Left cardiac atrium (tissue), 4 donors: ENCODE results near the gene AIG1. TPM values are rescaled to one million over a fixed set of nuclear protein-coding genes. Genes with fewer than 3 reads are reported as not detected.
"Not testable (repeated sequence)": the region's sequence is repeated elsewhere in the genome, so short reads cannot be mapped to it uniquely, and the experiment has no call there.

Source experiments
- ATAC-seq, 2 donors: fragments of 200-7000 bp; cut with Tn5 transposase; one replicate each; pipeline ENCODE4 v1.9.1; 2020; ENCODE audit warnings: mild to moderate bottlenecking in 2 of 2, moderate library complexity in 2 of 2
- DNase-seq: peaks from one replicate; pipeline ENCODE4 v3.0.0-alpha.2; 2020
- intact Hi-C, 2 donors: fragments of 100-400 bp; cut with DNase I; formaldehyde crosslinking; loops; one replicate each; pipeline versions ENCODE4 v1.14.1 to v1.15.1; 2022 to 2023
- total RNA-seq, 2 donors: library from RNA; stranded (reverse); fragmentation: NEBNext Ultra II Directional; extraction: Animal tissue kit (Norgen Biotek cat#: 25700); gene quantifications; one replicate each; pipeline ENCODE4 v1.2.1, GENCODE V29; 2021
- donor health status: DM: no; HTN: yes; CAD: no.
- donor health status: DM: no; HTN: yes; CAD: no; lungs with severe emphysema.
- donor health status: DM: yes; HTN: yes; CAD: no.
- donor health status: Dilated cardiomyopathy.

Gene AIG1
- total RNA-seq, 2 donors from 2014 or later = 44.8 to 49.7 TPM

GRCh38 chr6:143117108-143117507 is 56.4 kb downstream of the AIG1 start:
- intact Hi-C loops = no loop called here

GRCh38 chr6:143119260-143119659 is 58.6 kb downstream of the AIG1 start:
- intact Hi-C loops = no loop called here
- DNase-seq (no peak), ATAC-seq (no peak)

More at GRCh38 chr6:143117108-143117507, 56.4 kb downstream of the AIG1 start:
- ATAC-seq (no peak), DNase-seq (no peak)

- intact Hi-C loops = no loop called here
- no peak for DNase-seq
- ATAC-seq = no peak
These were observed 62.4 kb downstream of the AIG1 start for GRCh38 chr6:143123081-143123480.

- no peak for DNase-seq
- intact Hi-C loops = no loop called here
- no peak for ATAC-seq
These were observed 63.3 kb downstream of the AIG1 start for GRCh38 chr6:143123941-143124340.

GRCh38 chr6:143125455-143125854 is 64.8 kb downstream of the AIG1 start:
- intact Hi-C loops = no loop called here

GRCh38 chr6:143125864-143126573 is 65.3 kb downstream of the AIG1 start:
- intact Hi-C loops = no loop called here
- DNase-seq (no peak), ATAC-seq (no peak)

More at GRCh38 chr6:143125455-143125854, 64.8 kb downstream of the AIG1 start:
- no peak for ATAC-seq
- no peak for DNase-seq

GRCh38 chr6:143126574-143126941 is 65.9 kb downstream of the AIG1 start:
- no peak for DNase-seq
- no peak for ATAC-seq
- intact Hi-C loops = no loop called here

GRCh38 chr6:143127941-143128680 is 67.4 kb downstream of the AIG1 start:
- intact Hi-C loops = no loop called here
- DNase-seq = no peak
- no peak for ATAC-seq

- ATAC-seq (no peak), DNase-seq (no peak)
- intact Hi-C loops = no loop called here
These were observed 68.0 kb downstream of the AIG1 start for GRCh38 chr6:143128681-143129015.

- DNase-seq (no peak), ATAC-seq (no peak)
- intact Hi-C loops = no loop called here
These were observed 70.2 kb downstream of the AIG1 start for GRCh38 chr6:143130928-143131327.

GRCh38 chr6:143135325-143135724 is 74.6 kb downstream of the AIG1 start:
- DNase-seq = no peak
- intact Hi-C loops = no loop called here
- no peak for ATAC-seq

- intact Hi-C loops = no loop called here
- no peak for ATAC-seq
- no peak for DNase-seq
These were observed 75.3 kb downstream of the AIG1 start for GRCh38 chr6:143135797-143136561.

- intact Hi-C loops = no loop called here
- no peak for DNase-seq
- no peak for ATAC-seq
These were observed 76.0 kb downstream of the AIG1 start for GRCh38 chr6:143136647-143137046.

GRCh38 chr6:143139239-143139784 is 78.6 kb downstream of the AIG1 start:
- ATAC-seq = no peak
- no peak for DNase-seq
- intact Hi-C loops = no loop called here

GRCh38 chr6:143139884-143140283 is 79.2 kb downstream of the AIG1 start:
- DNase-seq, intact Hi-C loops, ATAC-seq: not testable (repeated sequence)

GRCh38 chr6:143140767-143141166 is 80.1 kb downstream of the AIG1 start:
- intact Hi-C loops = no loop called here

GRCh38 chr6:143141442-143141841 is 80.8 kb downstream of the AIG1 start:
- no peak for ATAC-seq
- intact Hi-C loops = no loop called here
- no peak for DNase-seq

More at GRCh38 chr6:143140767-143141166, 80.1 kb downstream of the AIG1 start:
- DNase-seq = peak; percentile 22
- ATAC-seq = peak; percentile 56 to 59

- DNase-seq = no peak
- intact Hi-C loops = no loop called here
- no peak for ATAC-seq
These were observed 85.6 kb downstream of the AIG1 start for GRCh38 chr6:143146186-143146851.

GRCh38 chr6:143149771-143150170 is 89.1 kb downstream of the AIG1 start:
- intact Hi-C loops = no loop called here
- peak in 1 of 2 donors; percentile 44 for ATAC-seq
- no peak for DNase-seq
